GM12878 (cell line): Measurements from ENCODE around the gene ZBED5. TPM values are rescaled to one million over a fixed set of nuclear protein-coding genes. Genes with fewer than 3 reads are reported as not detected.

Experiments used
- ATAC-seq: fragments of 200-7000 bp; cut with Tn5 transposase; 3 replicates; pipeline ENCODE4 v1.9.1; 2020; ENCODE audit warnings: mild to moderate bottlenecking, moderate library complexity
- BruUV-seq: library from RNA; stranded (reverse); fragments of 400-500 nt; replicated peaks from 2 replicates; lab custom pipeline; 2021; lab: Mats Ljungman, UMichigan
- CTCF ChIA-PET: fragments of 300-600 bp; sonication (Branson Sonifier 250); formaldehyde crosslinking; extraction: SDS; loops from one replicate; lab custom pipeline; 2021; ENCODE audit warnings: inconsistent platforms; lab: Yijun Ruan, JAX
- POLR2A ChIA-PET: fragments of 350-600 bp; formaldehyde crosslinking; extraction: SDS; loops from one replicate; lab custom pipeline; 2021; ENCODE audit warnings: inconsistent platforms; lab: Charles Lee
- RAD21 ChIA-PET: fragments of 300-600 bp; sonication (Branson Sonifier 250); formaldehyde crosslinking; loops from one replicate; lab custom pipeline; 2023; ENCODE audit warnings: antibody characterized with exemption; ENCODE audit not compliant: unreplicated experiment; lab: Charles Lee
- SMC1A ChIA-PET: fragments of 300-600 bp; sonication (Branson Sonifier 250); formaldehyde crosslinking; loops from one replicate; lab custom pipeline; 2023; ENCODE audit not compliant: unreplicated experiment, uncharacterized antibody; lab: Charles Lee
- DNase-seq: peaks from one replicate; pipeline ENCODE4 v3.0.0-alpha.2; 2011; ENCODE audit warnings: low read depth, low spot score
- FAIRE-seq: peaks from 3 replicates; lab custom pipeline; 2011; peaks lifted over from hg19 to GRCh38; lab: Jason Lieb, UNC
- H2AFZ ChIP-seq: 2 replicates; pipeline ENCODE4 v1.6.0; 2011; ENCODE audit warnings: low read depth, low read length, control low read depth; ENCODE audit not compliant: control insufficient read depth
- H3K27ac ChIP-seq: 2 replicates; pipeline ENCODE4 v1.5.1; 2011; ENCODE audit warnings: control low read depth; ENCODE audit not compliant: control insufficient read depth, insufficient read depth
- H3K27me3 ChIP-seq, 2 experiments: replicated peaks in 1 of 2; 2 replicates each; pipeline versions ENCODE4 v1.6.0 to v1.6.1; 2011; ENCODE audit warnings: low read length in 1 of 2; ENCODE audit not compliant: control insufficient read depth in 2 of 2, insufficient read depth in 2 of 2
- H3K36me3 ChIP-seq, 2 experiments: 2 replicates each; pipeline ENCODE4 v1.5.1; 2011; ENCODE audit warnings: low read length in 1 of 2; ENCODE audit not compliant: control insufficient read depth in 2 of 2, insufficient read depth in 2 of 2
- H3K4me1 ChIP-seq: 2 replicates; pipeline ENCODE4 v1.6.1; 2011; ENCODE audit warnings: mild to moderate bottlenecking, low read length, moderate library complexity, mixed read lengths; ENCODE audit not compliant: control insufficient read depth, insufficient read depth
- H3K4me2 ChIP-seq: 2 replicates; pipeline ENCODE4 v1.6.0; 2011; ENCODE audit warnings: control low read depth; ENCODE audit not compliant: control insufficient read depth, insufficient read depth
- H3K4me3 ChIP-seq: fragments of 200-600 bp; sonication (generic); 2 replicates; pipeline ENCODE4 v1.5.1; 2016
- H3K79me2 ChIP-seq: 2 replicates; pipeline ENCODE4 v1.6.0; 2011; ENCODE audit warnings: low read length; ENCODE audit not compliant: control insufficient read depth, insufficient read depth
- H3K9ac ChIP-seq: 2 replicates; pipeline ENCODE4 v1.8.0; 2011; ENCODE audit warnings: low read length, control low read depth, mixed read lengths; ENCODE audit not compliant: control insufficient read depth, insufficient read depth
- H3K9me3 ChIP-seq: replicated peaks from 3 replicates; pipeline ENCODE4 v1.5.1; 2011; ENCODE audit warnings: mild to moderate bottlenecking, low read length; ENCODE audit not compliant: control insufficient read depth, insufficient read depth
- H4K20me1 ChIP-seq: 2 replicates; pipeline ENCODE4 v1.6.0; 2011; ENCODE audit not compliant: control insufficient read depth, insufficient read depth
- ATF2 ChIP-seq: IDR thresholded peaks from 2 replicates; pipeline ENCODE4 v1.6.1; 2012; ENCODE audit warnings: low read length, inconsistent platforms
- BCL11A ChIP-seq: IDR thresholded peaks from 2 replicates; pipeline ENCODE4 v1.6.1; 2011; ENCODE audit warnings: low read depth, low read length
- BCLAF1 ChIP-seq: fragments of 450-650 bp; IDR thresholded peaks from 2 replicates; pipeline ENCODE4 v1.6.1; 2017; ENCODE audit warnings: antibody characterized with exemption, mild to moderate bottlenecking, moderate library complexity
- CEBPB ChIP-seq, 2 experiments: fragments of 150-350 bp in 1 of 2; IDR thresholded peaks; 2 replicates each; pipeline ENCODE4 v1.6.1; 2012 to 2014; ENCODE audit warnings: low read depth in 2 of 2, low read length in 2 of 2, borderline replicate concordance in 1 of 2, inconsistent platforms in 1 of 2
- CHD2 ChIP-seq: IDR thresholded peaks from 2 replicates; pipeline ENCODE4 v1.6.1; 2011; ENCODE audit warnings: low read depth, low read length, improper control_type of control experiment, borderline replicate concordance
- CREB1 ChIP-seq: IDR thresholded peaks from 2 replicates; pipeline ENCODE4 v1.6.1; 2012; ENCODE audit warnings: low read depth, mild to moderate bottlenecking, inconsistent platforms
- NR2C1 ChIP-seq: fragments of 450-650 bp; IDR thresholded peaks from 2 replicates; pipeline ENCODE4 v1.6.1; 2017; ENCODE audit warnings: antibody characterized with exemption, mild to moderate bottlenecking, moderate library complexity
- POU2F2 ChIP-seq: IDR thresholded peaks from 3 replicates; pipeline ENCODE4 v1.6.1; 2011; ENCODE audit warnings: low read depth, mild to moderate bottlenecking, low read length, borderline replicate concordance
- SMARCA5 ChIP-seq: fragments of 450-650 bp; IDR thresholded peaks from 2 replicates; pipeline ENCODE4 v1.6.1; 2017; ENCODE audit warnings: mild to moderate bottlenecking
- ZNF217 ChIP-seq: fragments of 450-650 bp; IDR thresholded peaks from 2 replicates; pipeline ENCODE4 v1.6.1; 2017; ENCODE audit warnings: antibody characterized with exemption, mild to moderate bottlenecking
- ZNF384 ChIP-seq: IDR thresholded peaks from 2 replicates; pipeline ENCODE4 v1.6.1; 2012; ENCODE audit warnings: low read depth, mild to moderate bottlenecking, low read length, improper control_type of control experiment, borderline replicate concordance
- WGBS: methylation state at CpG from one replicate; pipeline ENCODE4 v1.1.6; 2016; ENCODE audit warnings: low lambda C conversion rate; ENCODE audit not compliant: insufficient replicate concordance, insufficient coverage; ENCODE audit errors: missing lambda C conversion rate; 5-methylcytosine and 5-hydroxymethylcytosine counted together
- in situ Hi-C: fragments of 300-500 bp; cut with MboI; formaldehyde crosslinking; loops from 9 replicates; pipeline ENCODE4 v1.14.3; 2018; ENCODE audit warnings: mixed read lengths
- intact Hi-C: fragments of 100-400 bp; cut with micrococcal nuclease; formaldehyde crosslinking; loops from one replicate; pipeline ENCODE4 v1.14.2; 2022; ENCODE audit not compliant: unreplicated experiment
- polyA plus RNA-seq, 11 experiments: library from polyadenylated mRNA; depleted of rRNA in 4 of 11; unstranded in 6 of 11; stranded (reverse) in 5 of 11; fragments of >200 nt; fragmentation: Nextera tagmentation in 4 of 11; fragmentation: Illumina TruSeq in 1 of 11; extraction: Ambion mirVana in 4 of 11; extraction: Trizol in 1 of 11; gene quantifications; 1 replicate in 1 of 11; 2 replicates in 10 of 11; pipeline versions ENCODE4 v1.2.1 to v1.2.3, GENCODE V29; 2011 to 2016; ENCODE audit warnings: inconsistent platforms in 2 of 11, missing spikeins in 2 of 11, low read depth in 1 of 11
- total RNA-seq, 4 experiments: library from RNA; depleted of rRNA in 3 of 4; stranded (reverse); fragments of >200 nt in 3 of 4; fragmentation: Illumina TruSeq in 1 of 4; extraction: Trizol in 1 of 4; gene quantifications; 2 replicates each; pipeline versions ENCODE4 v1.2.1 to v1.2.3, GENCODE V29; 2013 to 2021
- TF ChIP-seq, protein P1 (sequence below): IDR thresholded peaks from 2 replicates; pipeline ENCODE4 v1.6.1; 2011; ENCODE audit warnings: low read depth, mild to moderate bottlenecking, low read length, moderate library complexity, borderline replicate concordance; ENCODE audit errors: extremely low read depth
- TF ChIP-seq, protein P2 (sequence below): IDR thresholded peaks from 2 replicates; pipeline ENCODE4 v1.6.1; 2011; ENCODE audit warnings: borderline replicate concordance, low read depth, mild to moderate bottlenecking, moderate library complexity, mixed read lengths, low read length; ENCODE audit not compliant: insufficient read depth; ENCODE audit errors: extremely low read length

ZBED5 gene
- total and polyA plus RNA-seq, 10 of the 15 experiments (the other 5 are each of a cell fraction or from before 2014, with no cell fraction given) = 27.3 to 86.8 (median 37.6) TPM

DNA sequence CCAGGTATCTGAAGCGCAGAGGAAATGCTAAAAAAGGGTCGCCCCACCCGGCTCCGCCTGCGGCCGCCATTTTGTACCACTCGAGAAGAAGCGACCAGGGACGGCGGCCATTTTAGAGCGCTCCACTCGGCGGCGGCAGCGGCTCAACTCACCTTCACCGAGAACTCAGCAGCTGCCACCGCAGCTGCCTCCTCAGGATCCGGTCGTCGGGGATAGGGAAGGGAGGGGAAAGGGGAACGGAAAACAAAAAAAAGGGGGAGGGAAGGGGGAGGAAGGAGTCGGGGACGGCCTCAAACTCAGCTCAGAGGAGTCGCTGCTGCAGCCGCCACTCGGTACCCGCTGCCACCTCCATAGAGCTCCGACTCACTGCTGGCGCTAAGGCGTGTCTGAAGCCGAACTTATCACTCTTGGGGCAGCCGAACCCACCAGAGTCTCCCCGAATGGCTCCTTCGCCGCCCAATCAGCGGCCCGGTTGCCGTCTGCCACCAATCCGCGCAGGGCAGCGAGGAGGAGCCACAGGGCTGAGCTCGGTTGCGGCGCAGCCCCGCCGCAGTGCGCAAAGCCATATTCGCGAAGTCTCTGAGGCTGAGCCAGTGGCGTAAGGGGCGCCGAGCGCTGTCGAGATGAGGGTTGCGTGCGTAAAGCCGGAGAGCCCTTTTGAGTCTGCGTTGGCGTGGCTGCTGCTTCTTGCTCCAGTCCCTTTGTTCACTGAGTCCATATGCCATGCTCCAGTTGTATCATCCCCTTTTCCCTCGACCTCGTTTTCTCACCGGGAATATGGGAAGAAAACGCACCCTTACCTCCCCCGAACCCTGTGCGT is 49.1 kb downstream of the ZBED5 start, which contains the start of gene EIF4G2:
EIF4G2 (minus strand) TSS at position 374 of the 820 bp plus-strand sequence.
- peaks cover 10% of the 10 kb centered on the region; the same call in 1 of the 2 replicates for H3K4me1 ChIP-seq
- in situ Hi-C loops = no loop called here
- POLR2A ChIA-PET = interaction anchor here (0.6 to 4.3 kb wide), 31 partner anchors 9 to 1933 kb away, joined by 3 to 87 read pairs (median 5); partner anchors contain the start of genes CTR9, RNF141 and ZBED5
- peaks cover 4 to 24% of the 10 kb centered on the region in 2 experiments for H3K36me3 ChIP-seq
- FAIRE-seq (peak; percentile 99), DNase-seq (peak; percentile 95), ATAC-seq (peak; percentile 96)
- SMC1A ChIA-PET = interaction anchor here (0.9 to 4.2 kb wide), 17 partner anchors 10 to 454 kb away, joined by 3 to 31 read pairs (median 4); partner anchors contain the start of gene ZBED5
- WGBS = under 1% methylated on average over 56 of the region's 65 CpGs
- H3K9me3 ChIP-seq = no peaks in the 10 kb centered on the region
- CTCF ChIA-PET = interaction anchor here (0.7 to 3.1 kb wide), 10 partner anchors 16 to 1037 kb away, joined by 3 to 24 read pairs (median 4); partner anchors contain the start of gene ZBED5
- peak within 1 kb of the TSS; percentile 88 for H3K4me3 ChIP-seq
- peak within 1 kb of the TSS; percentile 96 for H2AFZ ChIP-seq
- RAD21 ChIA-PET = interaction anchor here (0.5 to 3.2 kb wide), 21 partner anchors 8 to 1236 kb away, joined by 3 to 32 read pairs (median 4); partner anchors contain the start of genes CTR9, USP47 and ZBED5
- peak within 1 kb of the TSS; percentile 65 for H3K4me2 ChIP-seq
- H3K79me2 ChIP-seq = peaks cover 46% of the 10 kb centered on the region
- H4K20me1 ChIP-seq = no peaks in the 10 kb centered on the region
- H3K9ac ChIP-seq = peak within 1 kb of the TSS; percentile 98
- intact Hi-C loops = loop anchor here (1.0 to 5.0 kb wide), 3 partner anchors 50 to 1034 kb away; partner anchors contain the start of genes CTR9, USP47 and ZBED5
- peak within 1 kb of the TSS; percentile 98 for H3K27ac ChIP-seq
- BruUV-seq = no TSS peak
- no peaks in the 10 kb centered on the region for H3K27me3 ChIP-seq
- 0 out of 2 replicates have a peak, but pooled peaks have one; percentile 72 for TF ChIP-seq CHD2
- TF ChIP-seq CEBPB (IDR thresholded peaks at IDR 0.05; ENCODE audit: borderline replicate concordance in 1 of 2, low read depth in 2 of 2, low read length in 2 of 2) = no peak
- peak; percentile 92 for TF ChIP-seq ZNF217
- 0 out of 2 replicates have a peak, but pooled peaks have one; percentile 47 for TF ChIP-seq SMARCA5
- no peak for TF ChIP-seq BCLAF1
- TF ChIP-seq POU2F2 = peak; percentile 99
- TF ChIP-seq ZNF384 = no peak
- TF ChIP-seq CREB1 = no peak; the same call in none of the 2 replicates
- TF ChIP-seq, protein P1, sequence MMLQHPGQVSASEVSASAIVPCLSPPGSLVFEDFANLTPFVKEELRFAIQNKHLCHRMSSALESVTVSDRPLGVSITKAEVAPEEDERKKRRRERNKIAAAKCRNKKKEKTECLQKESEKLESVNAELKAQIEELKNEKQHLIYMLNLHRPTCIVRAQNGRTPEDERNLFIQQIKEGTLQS = no peak
- no peak for TF ChIP-seq ATF2
- TF ChIP-seq, protein P2, sequence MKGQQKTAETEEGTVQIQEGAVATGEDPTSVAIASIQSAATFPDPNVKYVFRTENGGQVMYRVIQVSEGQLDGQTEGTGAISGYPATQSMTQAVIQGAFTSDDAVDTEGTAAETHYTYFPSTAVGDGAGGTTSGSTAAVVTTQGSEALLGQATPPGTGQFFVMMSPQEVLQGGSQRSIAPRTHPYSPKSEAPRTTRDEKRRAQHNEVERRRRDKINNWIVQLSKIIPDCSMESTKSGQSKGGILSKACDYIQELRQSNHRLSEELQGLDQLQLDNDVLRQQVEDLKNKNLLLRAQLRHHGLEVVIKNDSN = no peak
- TF ChIP-seq BCL11A = no peak
- peak; percentile 82 for TF ChIP-seq NR2C1
